SK-N-SH (cell line): Measurements from ENCODE around the gene ADCY4. TPM values are rescaled to one million over a fixed set of nuclear protein-coding genes. Genes with fewer than 3 reads are reported as not detected.

ENCODE experiments used
- CTCF ChIA-PET: fragments of 300-600, 350-600 bp; formaldehyde crosslinking; extraction: SDS; loops from one replicate; lab custom pipeline; 2021; lab: Yijun Ruan, JAX
- POLR2A ChIA-PET: fragments of 350-600 bp; sonication (Branson Sonifier 250); formaldehyde crosslinking; extraction: SDS; loops from one replicate; lab custom pipeline; 2020; ENCODE audit warnings: antibody characterized with exemption, inconsistent platforms; lab: Yijun Ruan, JAX
- DNase-seq: peaks from one replicate; pipeline ENCODE4 v3.0.0; 2012
- H2AFZ ChIP-seq: fragments of 200-600 bp; sonication (generic); 2 replicates; pipeline ENCODE4 v1.8.1; 2016; ENCODE audit warnings: antibody characterized with exemption, mild to moderate bottlenecking, low read depth
- H3F3A ChIP-seq: fragments of 200-600 bp; sonication (generic); replicated peaks from 2 replicates; pipeline ENCODE3; 2016; ENCODE audit warnings: antibody characterized with exemption, mild to moderate bottlenecking; ENCODE audit not compliant: insufficient read depth
- H3K27ac ChIP-seq, 2 experiments: fragments of 200-500 bp in 1 of 2; fragments of 200-600 bp in 1 of 2; sonication (Bioruptor generic) in 1 of 2; sonication (generic), shearing (Covaris generic) in 1 of 2; 2 replicates each; pipeline versions ENCODE4 v1.5.1 to v1.6.1; 2014 to 2016; ENCODE audit warnings: low read depth in 2 of 2, inconsistent platforms in 1 of 2, low read length in 1 of 2, mild to moderate bottlenecking in 1 of 2, mixed read lengths in 1 of 2
- H3K27me3 ChIP-seq: fragments of 200-600 bp; sonication (generic), shearing (Covaris generic); 2 replicates; pipeline ENCODE4 v1.6.1; 2016; ENCODE audit warnings: mixed run types; ENCODE audit not compliant: insufficient read depth
- H3K36me3 ChIP-seq, 2 experiments: fragments of 200-500 bp in 1 of 2; fragments of 200-600 bp in 1 of 2; sonication (Bioruptor generic) in 1 of 2; sonication (generic) in 1 of 2; replicated peaks in 1 of 2; 2 replicates each; pipeline versions ENCODE3 to v1.5.1; 2014 to 2016; ENCODE audit warnings: low read length in 1 of 2, mild to moderate bottlenecking in 1 of 2; ENCODE audit not compliant: insufficient read depth in 2 of 2, control insufficient read depth in 1 of 2
- H3K4me1 ChIP-seq, 2 experiments: fragments of 200-500 bp in 1 of 2; fragments of 200-600 bp in 1 of 2; sonication (Bioruptor generic) in 1 of 2; sonication (generic), shearing (Covaris generic) in 1 of 2; 2 replicates each; pipeline versions ENCODE4 v1.5.1 to v1.6.1; 2014 to 2016; ENCODE audit warnings: low read depth in 1 of 2, low read length in 1 of 2, mixed run types in 1 of 2; ENCODE audit not compliant: insufficient read depth in 2 of 2, control insufficient read depth in 1 of 2
- H3K4me2 ChIP-seq: fragments of 200-600 bp; sonication (generic), shearing (Covaris generic); 2 replicates; pipeline ENCODE4 v1.6.1; 2017; ENCODE audit warnings: mixed run types
- H3K4me3 ChIP-seq, 2 experiments: fragments of 200-500 bp in 1 of 2; fragments of 200-600 bp in 1 of 2; sonication (Bioruptor generic) in 1 of 2; sonication (generic), shearing (Covaris generic) in 1 of 2; 2 replicates each; pipeline versions ENCODE4 v1.5.1 to v1.8.1; 2014 to 2016; ENCODE audit warnings: low read depth in 2 of 2, inconsistent platforms in 1 of 2, low read length in 1 of 2, mild to moderate bottlenecking in 1 of 2, mixed read lengths in 1 of 2, moderate library complexity in 1 of 2
- H3K79me2 ChIP-seq: fragments of 200-600 bp; sonication (generic); 2 replicates; pipeline ENCODE4 v1.8.1; 2017; ENCODE audit warnings: mild to moderate bottlenecking; ENCODE audit not compliant: insufficient read depth
- H3K9ac ChIP-seq: fragments of 200-600 bp; sonication (generic); 2 replicates; pipeline ENCODE4 v1.6.1; 2017; ENCODE audit warnings: mixed run types
- H3K9me2 ChIP-seq: fragments of 200-600 bp; sonication (generic); 2 replicates; pipeline ENCODE4 v1.6.1; 2017; ENCODE audit warnings: mixed run types
- H3K9me3 ChIP-seq: fragments of 200-600 bp; sonication (generic); 2 replicates; pipeline ENCODE4 v1.6.1; 2017; ENCODE audit warnings: mixed run types, mild to moderate bottlenecking, moderate library complexity
- H4K20me1 ChIP-seq: fragments of 200-600 bp; sonication (generic); 2 replicates; pipeline ENCODE4 v1.6.1; 2017; ENCODE audit warnings: mild to moderate bottlenecking, mixed run types; ENCODE audit not compliant: insufficient read depth
- CTCF ChIP-seq: fragments of 200-600 bp; sonication (generic); IDR thresholded peaks from 2 replicates; pipeline ENCODE4 v1.6.1; 2017; ENCODE audit warnings: antibody characterized with exemption, mild to moderate bottlenecking, moderate library complexity
- FOXM1 ChIP-seq: IDR thresholded peaks from 2 replicates; pipeline ENCODE4 v1.4.0; 2012; ENCODE audit warnings: low read depth, mild to moderate bottlenecking
- JUND ChIP-seq: IDR thresholded peaks from 2 replicates; pipeline ENCODE4 v1.4.0; 2012
- MEF2A ChIP-seq: IDR thresholded peaks from 2 replicates; pipeline ENCODE4 v1.4.0; 2012; ENCODE audit warnings: low read depth, borderline replicate concordance
- NRF1 ChIP-seq: IDR thresholded peaks from 2 replicates; pipeline ENCODE4 v1.6.1; 2012; ENCODE audit warnings: low read depth, mild to moderate bottlenecking, low read length
- TEAD4 ChIP-seq: IDR thresholded peaks from 2 replicates; pipeline ENCODE4 v1.4.0; 2012; ENCODE audit warnings: mild to moderate bottlenecking, borderline replicate concordance; ENCODE audit not compliant: insufficient read depth
- WGBS: methylation state at CpG from one replicate; pipeline ENCODE4 v1.1.6; 2017; ENCODE audit warnings: low lambda C conversion rate; 5-methylcytosine and 5-hydroxymethylcytosine counted together
- polyA plus RNA-seq, 3 experiments: library from polyadenylated mRNA; depleted of rRNA; stranded (reverse); fragments of >200 nt; gene quantifications; 2 replicates each; pipeline ENCODE4 v1.2.3, GENCODE V29; 2012
- TF ChIP-seq, protein P1 (sequence below): IDR thresholded peaks from 2 replicates; pipeline ENCODE4 v1.6.1; 2012; ENCODE audit warnings: mild to moderate bottlenecking, low read depth, low read length, moderate library complexity
- TF ChIP-seq, protein P2 (sequence below): fragments of 150-350 bp; IDR thresholded peaks from 2 replicates; pipeline ENCODE4 v1.6.1; 2016; ENCODE audit warnings: mild to moderate bottlenecking, low read depth, low read length
- TF ChIP-seq, protein P3 (sequence below): IDR thresholded peaks from 2 replicates; pipeline ENCODE4; 2012

ADCY4 gene
- polyA plus RNA-seq, 1 of the 3 experiments (the other 2 are of a cell fraction), result 0.08 TPM

GRCh38 chr14:24323341-24323740 lies 11.5 kb downstream of the ADCY4 start:
- Histone ChIP-seq H3K9me3 (no peaks in the 10 kb centered on the region), H3K27ac (no peak overlapping the region), H3K27me3 (peaks cover 12% of the 10 kb centered on the region; the same call in 1 of the 2 replicates), H2AFZ (no peak overlapping the region), H3K9me2 (no peaks in the 10 kb centered on the region)
- TF ChIP-seq JUND, result no peak
- TF ChIP-seq NRF1, result no peak
- TF ChIP-seq MEF2A, result no peak
- TF ChIP-seq, all 33 proteins: peak for 0
- no peak overlapping the region for H3K9ac ChIP-seq
- DNase-seq, result no peak
- no peaks in the 10 kb centered on the region for H4K20me1 ChIP-seq
- POLR2A ChIA-PET, result no interaction called here
- no peaks in the 10 kb centered on the region for H3K4me1 ChIP-seq
- WGBS, result 20% methylated on average over 1 of the region's 3 CpGs
- no peaks in the 10 kb centered on the region for H3K36me3 ChIP-seq
- no peaks in the 10 kb centered on the region for H3F3A ChIP-seq
- no peak overlapping the region for H3K4me3 ChIP-seq
- CTCF ChIA-PET, result interaction anchor here (2.3 to 14.6 kb wide), 4 partner anchors 10 to 113 kb away, joined by 19 to 115 read pairs (median 49); partner anchors contain the start of genes ADCY4, CIDEB, KHNYN and LTB4R
- no peak overlapping the region for H3K4me2 ChIP-seq
- H3K79me2 ChIP-seq, result no peaks in the 10 kb centered on the region

DNA sequence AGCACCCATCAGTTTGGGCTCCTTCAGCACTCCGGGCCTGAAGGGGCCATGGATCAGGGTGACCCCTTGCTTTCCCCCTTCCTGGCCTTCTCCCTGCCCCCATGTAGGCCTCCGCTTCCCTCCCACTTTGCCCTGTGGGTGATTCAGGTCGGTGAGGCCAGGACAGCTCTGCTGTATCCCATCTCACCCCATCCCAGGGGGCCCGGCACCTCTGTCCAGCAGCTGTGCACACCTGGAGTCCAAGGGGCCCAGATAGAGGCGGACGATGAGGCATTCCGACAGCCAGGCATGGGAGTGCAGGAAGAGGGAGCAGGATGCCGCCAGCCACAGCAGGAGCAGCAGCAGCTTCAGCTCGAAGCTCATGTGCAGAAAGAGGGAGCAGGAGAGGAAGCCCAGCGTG lies 12.2 kb downstream of the ADCY4 start:
- Histone ChIP-seq H3K4me2 (no peak overlapping the region), H3K9me2 (no peaks in the 10 kb centered on the region), H3K4me1 (0 out of 4 replicates have a peak, but pooled peaks cover 0 to 2% of the 10 kb centered on the region in 2 experiments), H3K9me3 (no peaks in the 10 kb centered on the region), H4K20me1 (no peaks in the 10 kb centered on the region), H3K79me2 (no peaks in the 10 kb centered on the region), H3K36me3 (no peaks in the 10 kb centered on the region), H3K27ac (no peak overlapping the region), H3K4me3 (no peak overlapping the region), H3K27me3 (peaks cover 12% of the 10 kb centered on the region; the same call in 1 of the 2 replicates), H3K9ac (no peak overlapping the region), H2AFZ (no peak overlapping the region)
- ChIA-PET POLR2A (no interaction called here), CTCF (interaction anchor here (1.1 to 14.6 kb wide), 6 partner anchors 10 to 114 kb away, joined by 3 to 115 read pairs (median 28); partner anchors contain the start of genes ADCY4, CIDEB, KHNYN and LTB4R)
- WGBS, result 44% methylated on average over 6 of the region's 10 CpGs
- no peak for DNase-seq
- TF ChIP-seq, protein P1, sequence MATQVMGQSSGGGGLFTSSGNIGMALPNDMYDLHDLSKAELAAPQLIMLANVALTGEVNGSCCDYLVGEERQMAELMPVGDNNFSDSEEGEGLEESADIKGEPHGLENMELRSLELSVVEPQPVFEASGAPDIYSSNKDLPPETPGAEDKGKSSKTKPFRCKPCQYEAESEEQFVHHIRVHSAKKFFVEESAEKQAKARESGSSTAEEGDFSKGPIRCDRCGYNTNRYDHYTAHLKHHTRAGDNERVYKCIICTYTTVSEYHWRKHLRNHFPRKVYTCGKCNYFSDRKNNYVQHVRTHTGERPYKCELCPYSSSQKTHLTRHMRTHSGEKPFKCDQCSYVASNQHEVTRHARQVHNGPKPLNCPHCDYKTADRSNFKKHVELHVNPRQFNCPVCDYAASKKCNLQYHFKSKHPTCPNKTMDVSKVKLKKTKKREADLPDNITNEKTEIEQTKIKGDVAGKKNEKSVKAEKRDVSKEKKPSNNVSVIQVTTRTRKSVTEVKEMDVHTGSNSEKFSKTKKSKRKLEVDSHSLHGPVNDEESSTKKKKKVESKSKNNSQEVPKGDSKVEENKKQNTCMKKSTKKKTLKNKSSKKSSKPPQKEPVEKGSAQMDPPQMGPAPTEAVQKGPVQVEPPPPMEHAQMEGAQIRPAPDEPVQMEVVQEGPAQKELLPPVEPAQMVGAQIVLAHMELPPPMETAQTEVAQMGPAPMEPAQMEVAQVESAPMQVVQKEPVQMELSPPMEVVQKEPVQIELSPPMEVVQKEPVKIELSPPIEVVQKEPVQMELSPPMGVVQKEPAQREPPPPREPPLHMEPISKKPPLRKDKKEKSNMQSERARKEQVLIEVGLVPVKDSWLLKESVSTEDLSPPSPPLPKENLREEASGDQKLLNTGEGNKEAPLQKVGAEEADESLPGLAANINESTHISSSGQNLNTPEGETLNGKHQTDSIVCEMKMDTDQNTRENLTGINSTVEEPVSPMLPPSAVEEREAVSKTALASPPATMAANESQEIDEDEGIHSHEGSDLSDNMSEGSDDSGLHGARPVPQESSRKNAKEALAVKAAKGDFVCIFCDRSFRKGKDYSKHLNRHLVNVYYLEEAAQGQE, result no peak
- TF ChIP-seq, protein P2, sequence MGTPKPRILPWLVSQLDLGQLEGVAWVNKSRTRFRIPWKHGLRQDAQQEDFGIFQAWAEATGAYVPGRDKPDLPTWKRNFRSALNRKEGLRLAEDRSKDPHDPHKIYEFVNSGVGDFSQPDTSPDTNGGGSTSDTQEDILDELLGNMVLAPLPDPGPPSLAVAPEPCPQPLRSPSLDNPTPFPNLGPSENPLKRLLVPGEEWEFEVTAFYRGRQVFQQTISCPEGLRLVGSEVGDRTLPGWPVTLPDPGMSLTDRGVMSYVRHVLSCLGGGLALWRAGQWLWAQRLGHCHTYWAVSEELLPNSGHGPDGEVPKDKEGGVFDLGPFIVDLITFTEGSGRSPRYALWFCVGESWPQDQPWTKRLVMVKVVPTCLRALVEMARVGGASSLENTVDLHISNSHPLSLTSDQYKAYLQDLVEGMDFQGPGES, result no peak
- TF ChIP-seq, protein P3, sequence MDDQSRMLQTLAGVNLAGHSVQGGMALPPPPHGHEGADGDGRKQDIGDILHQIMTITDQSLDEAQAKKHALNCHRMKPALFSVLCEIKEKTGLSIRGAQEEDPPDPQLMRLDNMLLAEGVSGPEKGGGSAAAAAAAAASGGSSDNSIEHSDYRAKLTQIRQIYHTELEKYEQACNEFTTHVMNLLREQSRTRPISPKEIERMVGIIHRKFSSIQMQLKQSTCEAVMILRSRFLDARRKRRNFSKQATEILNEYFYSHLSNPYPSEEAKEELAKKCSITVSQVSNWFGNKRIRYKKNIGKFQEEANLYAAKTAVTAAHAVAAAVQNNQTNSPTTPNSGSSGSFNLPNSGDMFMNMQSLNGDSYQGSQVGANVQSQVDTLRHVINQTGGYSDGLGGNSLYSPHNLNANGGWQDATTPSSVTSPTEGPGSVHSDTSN, result no peak
- no peak for TF ChIP-seq FOXM1
- no peak for TF ChIP-seq TEAD4
- TF ChIP-seq CTCF, result no peak
- TF ChIP-seq, all 33 proteins: peak for 0
- H3F3A ChIP-seq, result peaks cover 2% of the 10 kb centered on the region
